Neuronal stem cell (in vitro differentiated cells): ENCODE measurements around the gene TRPM3.

Source experiments
- DNase-seq: peaks from one replicate; pipeline ENCODE4 v3.0.0-alpha.2; 2013; ENCODE audit warnings: low spot score
- H2AFZ ChIP-seq: one replicate; pipeline ENCODE4 v1.6.1; 2013; ENCODE audit warnings: mild to moderate bottlenecking, low read length, inconsistent platforms
- H2AK5ac ChIP-seq: 2 replicates; pipeline ENCODE4 v1.6.1; 2013; ENCODE audit warnings: low read depth, mild to moderate bottlenecking, inconsistent platforms, low read length, moderate library complexity, mixed read lengths
- H2BK120ac ChIP-seq: 2 replicates; pipeline ENCODE4 v1.6.1; 2013; ENCODE audit warnings: low read depth, mild to moderate bottlenecking, inconsistent platforms, low read length, moderate library complexity, mixed read lengths
- H2BK12ac ChIP-seq: one replicate; pipeline ENCODE4 v1.6.1; 2013; ENCODE audit warnings: low read length, inconsistent platforms
- H2BK15ac ChIP-seq: 2 replicates; pipeline ENCODE4 v1.6.1; 2013; ENCODE audit warnings: mild to moderate bottlenecking, low read length, inconsistent platforms, mixed read lengths
- H2BK5ac ChIP-seq: one replicate; pipeline ENCODE4 v1.6.1; 2013; ENCODE audit warnings: inconsistent platforms, mild to moderate bottlenecking, low read length, moderate library complexity
- H3K14ac ChIP-seq: one replicate; pipeline ENCODE4 v1.6.1; 2013; ENCODE audit warnings: low read length, inconsistent platforms
- H3K18ac ChIP-seq: 2 replicates; pipeline ENCODE4 v1.6.1; 2013; ENCODE audit warnings: low read length, inconsistent platforms
- H3K23ac ChIP-seq: 2 replicates; pipeline ENCODE4 v1.6.1; 2013; ENCODE audit warnings: low read depth, mild to moderate bottlenecking, mixed read lengths, low read length, inconsistent platforms; ENCODE audit not compliant: poor library complexity
- H3K27ac ChIP-seq: replicated peaks from 3 replicates; pipeline ENCODE4 v1.5.1; 2013; ENCODE audit warnings: low read length, inconsistent platforms
- H3K27me3 ChIP-seq, 3 experiments: 2 replicates each; pipeline ENCODE4 v1.6.1; 2013; ENCODE audit warnings: low read length in 3 of 3, mild to moderate bottlenecking in 2 of 3, inconsistent platforms in 1 of 3, low read depth in 1 of 3, mixed read lengths in 1 of 3, moderate library complexity in 1 of 3; ENCODE audit not compliant: control insufficient read depth in 3 of 3, insufficient read depth in 3 of 3
- H3K36me3 ChIP-seq, 2 donors: replicated peaks in 1 of 2; 2 replicates each; pipeline ENCODE4 v1.6.1; 2013; ENCODE audit warnings: low read length in 2 of 2; ENCODE audit not compliant: control insufficient read depth in 2 of 2, insufficient read depth in 2 of 2
- H3K4ac ChIP-seq: 2 replicates; pipeline ENCODE4 v1.6.1; 2013; ENCODE audit warnings: inconsistent platforms, mild to moderate bottlenecking, low read length, moderate library complexity
- H3K4me1 ChIP-seq, 2 donors: 1 replicate in 1 of 2; 2 replicates in 1 of 2; pipeline ENCODE4 v1.6.1; 2013; ENCODE audit warnings: low read length in 2 of 2, low read depth in 1 of 2; ENCODE audit not compliant: control insufficient read depth in 2 of 2, insufficient read depth in 1 of 2
- H3K4me2 ChIP-seq: one replicate; pipeline ENCODE4 v1.6.1; 2013; ENCODE audit warnings: mild to moderate bottlenecking, low read length, inconsistent platforms; ENCODE audit not compliant: insufficient read depth, poor library complexity, severe bottlenecking
- H3K4me3 ChIP-seq, 2 donors: 2 replicates each; pipeline ENCODE4 v1.5.1; 2013; ENCODE audit warnings: low read length in 2 of 2, mild to moderate bottlenecking in 2 of 2, inconsistent platforms in 1 of 2, moderate library complexity in 1 of 2
- H3K79me1 ChIP-seq: one replicate; pipeline ENCODE4 v1.6.1; 2013; ENCODE audit warnings: low read depth, mild to moderate bottlenecking, inconsistent platforms, low read length, moderate library complexity
- H3K9ac ChIP-seq: one replicate; pipeline ENCODE4 v1.6.1; 2013; ENCODE audit warnings: mild to moderate bottlenecking, low read depth, low read length, inconsistent platforms; ENCODE audit not compliant: poor library complexity
- H3K9me3 ChIP-seq, 2 donors: replicated peaks in 1 of 2; 2 replicates each; pipeline versions ENCODE3 to v1.6.1; 2013; ENCODE audit warnings: low read length in 2 of 2, mild to moderate bottlenecking in 2 of 2, inconsistent platforms in 1 of 2, low read depth in 1 of 2, mixed read lengths in 1 of 2, moderate library complexity in 1 of 2; ENCODE audit not compliant: control insufficient read depth in 2 of 2, insufficient read depth in 1 of 2
- H4K8ac ChIP-seq: one replicate; pipeline ENCODE4 v1.6.1; 2013; ENCODE audit warnings: low read depth, mild to moderate bottlenecking, inconsistent platforms, low read length, moderate library complexity
- H4K91ac ChIP-seq: one replicate; pipeline ENCODE4 v1.6.1; 2013; ENCODE audit warnings: low read length, low read depth, mild to moderate bottlenecking, inconsistent platforms; ENCODE audit not compliant: poor library complexity
- WGBS, 2 donors: extraction: QIAGEN DNeasy Blood & Tissue Kit; methylation state at CpG; one replicate each; pipeline ENCODE4 v1.1.7; 2013; ENCODE audit warnings: missing lambda C conversion rate in 2 of 2, mixed read lengths in 1 of 2; ENCODE audit not compliant: insufficient read length in 2 of 2, insufficient replicate concordance in 1 of 2; ENCODE audit errors: extremely low coverage in 2 of 2; 5-methylcytosine and 5-hydroxymethylcytosine counted together

The TRPM3 gene

DNA sequence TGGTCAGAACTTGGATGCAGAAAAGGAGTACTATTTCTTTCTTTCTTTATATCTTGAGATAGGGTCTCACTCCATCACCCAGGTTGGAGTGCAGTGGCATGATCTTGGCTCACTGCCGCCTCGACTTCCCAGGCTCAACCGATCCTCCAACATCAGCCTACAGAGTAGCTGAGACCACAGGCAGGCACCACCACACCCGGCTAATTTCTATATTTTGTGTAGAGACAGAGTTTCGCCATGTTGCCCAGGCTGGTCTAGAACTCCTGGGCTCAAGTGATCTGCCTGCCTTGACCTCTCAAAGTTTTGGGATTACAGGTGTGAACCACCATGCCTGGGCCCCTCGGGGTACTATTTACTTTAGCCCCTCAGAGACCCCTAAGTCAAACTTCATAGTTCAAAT lies 323.4 kb downstream of the TRPM3 start:
- H3K4me1 ChIP-seq: peaks cover 0 to 11% of the 10 kb centered on the region in 2 donors
- peaks cover 0 to 18% of the 10 kb centered on the region in 2 donors for H3K36me3 ChIP-seq
- no peaks in the 10 kb centered on the region for H3K27me3 ChIP-seq
- no peak overlapping the region for H3K4ac ChIP-seq
- no peak overlapping the region for H2BK120ac ChIP-seq
- no peaks in the 10 kb centered on the region for H3K79me1 ChIP-seq
- no peak overlapping the region for H4K91ac ChIP-seq
- no peak overlapping the region for H2AK5ac ChIP-seq
- no peak overlapping the region for H2BK5ac ChIP-seq
- no peak overlapping the region for H3K9ac ChIP-seq
- H3K9me3 ChIP-seq: peaks cover 0 to 8% of the 10 kb centered on the region in 2 donors
- no peak overlapping the region for H4K8ac ChIP-seq
- no CpG with 5 or more reads among the region's 6 CpGs for WGBS, 2 donors
- H2BK12ac ChIP-seq: no peak overlapping the region
- H2BK15ac ChIP-seq: no peak overlapping the region
- no peak overlapping the region for H3K27ac ChIP-seq
- no peak for DNase-seq
- no peak overlapping the region for H3K4me2 ChIP-seq
- H3K4me3 ChIP-seq: no peak overlapping the region
- no peak overlapping the region for H3K23ac ChIP-seq
- no peak overlapping the region for H3K14ac ChIP-seq
- no peak overlapping the region for H3K18ac ChIP-seq
- H2AFZ ChIP-seq: no peak overlapping the region

DNA sequence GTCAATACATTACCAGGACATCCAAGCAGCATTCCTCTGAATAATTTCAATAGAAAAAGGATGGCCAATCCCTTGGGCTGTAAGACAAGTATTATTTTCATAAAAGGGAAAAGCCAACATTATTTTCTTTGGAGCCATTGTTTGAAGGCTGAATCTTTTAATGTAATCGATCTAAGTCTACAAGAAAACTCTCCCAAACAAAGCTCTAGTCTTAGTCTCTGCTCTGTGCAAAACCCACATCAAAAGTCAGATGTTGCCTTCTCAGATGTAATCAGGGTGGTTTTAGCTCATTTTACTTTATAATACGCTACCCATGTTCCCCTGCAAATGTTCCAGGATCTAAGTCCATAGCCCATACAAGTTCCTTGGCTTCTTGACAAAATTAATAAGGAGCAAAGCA lies 325.6 kb downstream of the TRPM3 start:
- WGBS, 2 donors: no CpG with 5 or more reads among the region's 2 CpGs
- Histone ChIP-seq H2AK5ac (no peak overlapping the region), H3K4me1 (peaks cover 10 to 12% of the 10 kb centered on the region in 2 donors)

DNA sequence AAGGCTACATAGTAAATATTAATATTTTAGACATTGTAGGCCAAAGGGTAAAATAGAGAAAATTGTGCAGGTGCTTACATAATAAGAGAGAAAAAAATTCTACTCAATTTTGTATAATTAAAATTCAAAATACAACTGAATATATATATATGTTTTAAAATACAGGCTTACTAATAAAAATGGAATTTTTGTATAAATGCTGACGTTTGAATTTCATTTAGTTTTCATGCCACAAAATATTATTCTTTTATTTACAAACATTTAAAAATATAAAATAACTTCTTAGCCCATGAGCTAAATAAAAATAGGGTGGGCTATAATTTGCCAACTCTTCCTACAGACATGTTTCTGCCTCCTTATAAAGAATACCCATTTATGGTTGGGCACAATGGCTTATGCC lies 328.6 kb downstream of the TRPM3 start:
- H3K27me3 ChIP-seq: no peaks in the 10 kb centered on the region
- no peaks in the 10 kb centered on the region for H3K79me1 ChIP-seq
- H3K4me1 ChIP-seq: peaks cover 6 to 14% of the 10 kb centered on the region in 2 donors
- no peak overlapping the region for H2BK5ac ChIP-seq
- no peak overlapping the region for H3K4ac ChIP-seq
- H3K23ac ChIP-seq: no peak overlapping the region
- H3K27ac ChIP-seq: no peak overlapping the region
- H3K36me3 ChIP-seq: peaks cover 0 to 18% of the 10 kb centered on the region in 2 donors
- H3K9me3 ChIP-seq: peaks cover 0 to 8% of the 10 kb centered on the region in 2 donors
- no peak overlapping the region for H3K14ac ChIP-seq
- DNase-seq: no peak
- no peak overlapping the region for H2BK15ac ChIP-seq
- no peak overlapping the region for H3K4me2 ChIP-seq
- no peak overlapping the region for H4K8ac ChIP-seq
- no peak overlapping the region for H2BK12ac ChIP-seq
- H2BK120ac ChIP-seq: no peak overlapping the region
- no peak overlapping the region for H2AK5ac ChIP-seq
- no peak overlapping the region for H3K18ac ChIP-seq
- H3K9ac ChIP-seq: no peak overlapping the region
- no peak overlapping the region for H3K4me3 ChIP-seq
- no peak overlapping the region for H2AFZ ChIP-seq
- H4K91ac ChIP-seq: no peak overlapping the region
- no CpG with 5 or more reads among the region's 1 CpG for WGBS, 2 donors

More for the DNA sequence above, 325.6 kb downstream of the TRPM3 start:
- Histone ChIP-seq H3K27me3 (no peaks in the 10 kb centered on the region), H2BK120ac (no peak overlapping the region), H3K4me3 (no peak overlapping the region), H2AFZ (no peak overlapping the region), H4K8ac (no peak overlapping the region), H3K4me2 (no peak overlapping the region), H3K27ac (no peak overlapping the region), H3K79me1 (no peaks in the 10 kb centered on the region), H3K36me3 (peaks cover 0 to 18% of the 10 kb centered on the region in 2 donors), H3K9ac (no peak overlapping the region), H3K9me3 (peaks cover 0 to 8% of the 10 kb centered on the region in 2 donors), H2BK5ac (no peak overlapping the region), H4K91ac (no peak overlapping the region), H3K18ac (no peak overlapping the region), H2BK15ac (no peak overlapping the region), H3K23ac (no peak overlapping the region), H3K14ac (no peak overlapping the region), H2BK12ac (no peak overlapping the region), H3K4ac (no peak overlapping the region)
- DNase-seq: no peak

DNA sequence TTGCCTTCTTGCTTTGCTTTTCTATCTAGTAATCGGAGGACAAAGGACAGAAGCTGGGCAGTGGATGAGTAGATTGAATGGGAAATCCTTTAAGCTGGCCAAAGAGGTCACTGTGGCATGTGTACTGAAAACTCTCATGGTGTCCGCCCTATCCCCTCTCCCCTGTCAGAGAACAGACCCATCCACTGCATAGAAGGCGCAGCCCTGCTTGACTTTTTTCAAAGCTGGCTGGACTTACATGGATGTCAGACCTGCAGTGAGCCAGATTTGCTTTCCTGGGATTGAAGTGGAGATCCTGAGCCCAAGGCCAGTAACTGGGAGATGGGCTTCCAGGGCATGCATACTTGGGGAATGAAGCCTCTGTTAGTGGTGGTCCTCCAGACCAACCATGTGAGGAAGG lies 329.5 kb downstream of the TRPM3 start:
- H3K9me3 ChIP-seq: peaks cover 0 to 8% of the 10 kb centered on the region in 2 donors
- no peak overlapping the region for H2BK15ac ChIP-seq
- no peak overlapping the region for H3K27ac ChIP-seq
- H3K36me3 ChIP-seq: peaks cover 0 to 17% of the 10 kb centered on the region in 2 donors
- H3K4me3 ChIP-seq: no peak overlapping the region
- no peak overlapping the region for H3K9ac ChIP-seq
- no peak overlapping the region for H4K91ac ChIP-seq
- no peak overlapping the region for H2BK12ac ChIP-seq
- no peak overlapping the region for H2BK120ac ChIP-seq
- no peak overlapping the region for H3K18ac ChIP-seq
- no peaks in the 10 kb centered on the region for H3K79me1 ChIP-seq
- H4K8ac ChIP-seq: no peak overlapping the region
- no peak overlapping the region for H3K14ac ChIP-seq
- WGBS, 2 donors: no CpG with 5 or more reads among the region's 3 CpGs
- H3K4ac ChIP-seq: no peak overlapping the region
- peaks cover 6 to 14% of the 10 kb centered on the region in 2 donors for H3K4me1 ChIP-seq
- peak; percentile 29 for DNase-seq
- H3K23ac ChIP-seq: no peak overlapping the region
- no peak overlapping the region for H2AFZ ChIP-seq
- no peaks in the 10 kb centered on the region for H3K27me3 ChIP-seq
- H3K4me2 ChIP-seq: no peak overlapping the region
- H2AK5ac ChIP-seq: no peak overlapping the region
- no peak overlapping the region for H2BK5ac ChIP-seq
